ENCODE measurements around the gene PLCB1. TPM values are rescaled to one million over a fixed set of nuclear protein-coding genes. Genes with fewer than 3 reads are reported as not detected.

The PLCB1 gene
- total and polyA plus RNA-seq, 2 experiments from 2014 or later, result 6.7 to 20.5 TPM

- Histone ChIP-seq H3K79me2 (no peaks in the 10 kb centered on the region), H3K27ac (no peak overlapping the region), H3K9me2 (replicated peaks; ENCODE audit: insufficient read depth) (no peaks in the 10 kb centered on the region), H3K9me3 (ENCODE audit: low read depth) (no peaks in the 10 kb centered on the region), H2AFZ (no peak overlapping the region), H3K27me3 (no peaks in the 10 kb centered on the region), H3K4me1 (ENCODE audit: insufficient read depth) (peaks cover 11% of the 10 kb centered on the region), H3K4me3 (no peak overlapping the region), H3K4me2 (no peak overlapping the region), H3K36me3 (replicated peaks; ENCODE audit: insufficient read depth, low read depth) (no peaks in the 10 kb centered on the region), H4K20me1 (ENCODE audit: insufficient read depth, poor library complexity, severe bottlenecking) (no peaks in the 10 kb centered on the region)
- no peak for DNase-seq (ENCODE audit: low spot score)
- no peak for TF ChIP-seq CTCF (IDR thresholded peaks at IDR 0.05; ENCODE audit: poor library complexity)
- no peak for TF ChIP-seq EZH2 (IDR thresholded peaks at IDR 0.05; ENCODE audit: borderline replicate concordance)
- TF ChIP-seq EZH2phosphoT487 (IDR thresholded peaks at IDR 0.05; ENCODE audit: low read depth, severe bottlenecking, unreplicated experiment), result no peak
- 82% methylated on average over 3 of the region's 3 CpGs for WGBS (ENCODE audit: low lambda C conversion rate, missing lambda C conversion rate)
These were observed 199.0 kb downstream of the PLCB1 start for GRCh38 chr20:8330785-8331695.

- 95% methylated on average over 6 of the region's 6 CpGs for WGBS (ENCODE audit: low lambda C conversion rate, missing lambda C conversion rate)
- TF ChIP-seq EZH2phosphoT487 (IDR thresholded peaks at IDR 0.05; ENCODE audit: low read depth, severe bottlenecking, unreplicated experiment) (no peak), CTCF (IDR thresholded peaks at IDR 0.05; ENCODE audit: poor library complexity) (no peak), EZH2 (IDR thresholded peaks at IDR 0.05; ENCODE audit: borderline replicate concordance) (no peak)
- no peak overlapping the region for H3K4me2 ChIP-seq
- no peaks in the 10 kb centered on the region for H3K36me3 ChIP-seq (replicated peaks; ENCODE audit: insufficient read depth, low read depth)
- no peaks in the 10 kb centered on the region for H3K79me2 ChIP-seq
- H3K9me3 ChIP-seq (ENCODE audit: low read depth), result no peaks in the 10 kb centered on the region
- H3K4me3 ChIP-seq, result no peak overlapping the region
- H3K4me1 ChIP-seq (ENCODE audit: insufficient read depth), result peaks cover 11% of the 10 kb centered on the region
- no peaks in the 10 kb centered on the region for H3K27me3 ChIP-seq
- no peak overlapping the region for H2AFZ ChIP-seq
- H3K9me2 ChIP-seq (replicated peaks; ENCODE audit: insufficient read depth), result no peaks in the 10 kb centered on the region
- DNase-seq (ENCODE audit: low spot score), result no peak
- no peak overlapping the region for H3K27ac ChIP-seq
- H4K20me1 ChIP-seq (ENCODE audit: insufficient read depth, poor library complexity, severe bottlenecking), result no peaks in the 10 kb centered on the region
These were observed 199.8 kb downstream of the PLCB1 start for GRCh38 chr20:8331740-8332412.

DNA sequence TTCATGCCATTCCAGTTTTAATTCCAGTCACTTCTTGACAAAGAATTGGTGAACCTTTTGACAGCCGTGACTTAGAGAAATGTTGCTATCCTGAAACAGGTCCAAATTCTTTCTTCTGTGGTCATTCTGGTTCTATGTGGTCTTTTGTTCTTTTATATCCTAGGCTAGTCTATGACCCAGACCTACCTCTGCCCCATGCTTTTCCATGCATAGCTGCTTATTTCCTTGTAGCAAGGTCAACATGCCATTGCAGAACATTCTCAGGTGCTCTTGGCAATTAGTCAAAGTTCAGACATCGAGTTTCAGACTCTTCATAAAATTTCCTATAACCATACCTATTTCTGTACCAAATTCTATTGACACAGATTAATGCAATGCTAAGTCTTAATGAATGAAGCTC, 202.6 kb downstream of the PLCB1 start:
- TF ChIP-seq EZH2 (IDR thresholded peaks at IDR 0.05; ENCODE audit: borderline replicate concordance) (no peak), EZH2phosphoT487 (IDR thresholded peaks at IDR 0.05; ENCODE audit: low read depth, severe bottlenecking, unreplicated experiment) (no peak), CTCF (IDR thresholded peaks at IDR 0.05; ENCODE audit: poor library complexity) (no peak)
- Histone ChIP-seq H3K27me3 (no peaks in the 10 kb centered on the region), H3K9me2 (replicated peaks; ENCODE audit: insufficient read depth) (no peaks in the 10 kb centered on the region), H2AFZ (no peak overlapping the region), H3K4me2 (no peak overlapping the region), H3K4me3 (no peak overlapping the region), H3K4me1 (ENCODE audit: insufficient read depth) (peaks cover 11% of the 10 kb centered on the region), H3K79me2 (no peaks in the 10 kb centered on the region), H4K20me1 (ENCODE audit: insufficient read depth, poor library complexity, severe bottlenecking) (no peaks in the 10 kb centered on the region), H3K27ac (no peak overlapping the region), H3K36me3 (replicated peaks; ENCODE audit: insufficient read depth, low read depth) (no peaks in the 10 kb centered on the region), H3K9me3 (ENCODE audit: low read depth) (no peaks in the 10 kb centered on the region)
- no peak for DNase-seq (ENCODE audit: low spot score)
- WGBS (ENCODE audit: low lambda C conversion rate, missing lambda C conversion rate), result 83% methylated on average over 2 of the region's 2 CpGs

All from hepatocyte (in vitro differentiated cells).